ENCODE results near the gene SPDYE6. TPM values are rescaled to one million over a fixed set of nuclear protein-coding genes. Genes with fewer than 3 reads are reported as not detected.

Gene SPDYE6
- total RNA-seq, 1 donor from 2014 or later, result not detected

GRCh38 chr7:102297487-102298218 is 58.6 kb downstream of the SPDYE6 start:
- DNase-seq, result no peak
- ATAC-seq, result no peak
- intact Hi-C loops (cut with micrococcal nuclease), result no loop called here

- intact Hi-C loops (cut with micrococcal nuclease), result no loop called here
- no peak for ATAC-seq
- no peak for DNase-seq
These were observed 59.7 kb downstream of the SPDYE6 start for GRCh38 chr7:102296514-102296913.

- DNase-seq (no peak), ATAC-seq (no peak)
- intact Hi-C loops (cut with micrococcal nuclease), result no loop called here
These were observed 60.1 kb downstream of the SPDYE6 start for GRCh38 chr7:102296179-102296438.

Small RNA genes lying within 50 kb of the gene (microRNA-seq; reads per million reads assigned to microRNA genes)
- not detected for gene MIR548O (ENCODE audit: borderline number of aligned reads)

Other genes with a start within 250 kb of the SPDYE6 start
- 0.99 TPM for gene SH2B2, start 69.6 kb downstream of the SPDYE6 start, total RNA-seq
- gene PRKRIP1, start 39.9 kb upstream of the SPDYE6 start, total RNA-seq, result 11.8 TPM
- gene ORAI2, start 77.1 kb upstream of the SPDYE6 start, total RNA-seq, result 3.1 TPM
- gene ALKBH4, start 108.4 kb upstream of the SPDYE6 start, total RNA-seq, result 4.5 TPM
- gene LRWD1, start 108.5 kb upstream of the SPDYE6 start, total RNA-seq, result 10.4 TPM
- 49.6 TPM for gene POLR2J, start 122.5 kb upstream of the SPDYE6 start, total RNA-seq
- 7.5 TPM for gene RASA4B, start 161.3 kb upstream of the SPDYE6 start, total RNA-seq
- 2.9 TPM for gene UPK3BL2, start 187.3 kb upstream of the SPDYE6 start, total RNA-seq
- gene SPDYE2, start 194.8 kb upstream of the SPDYE6 start, total RNA-seq, result not detected
- 11.1 TPM for gene POLR2J3, start 216.1 kb upstream of the SPDYE6 start, total RNA-seq

All from left ventricle myocardium superior (tissue), 1 donor.